ENCODE data around the gene GIPR.

GIPR gene

GRCh38 chr19:45701676-45702075 lies 33.7 kb downstream of the GIPR start:
- POLR2A ChIA-PET (ENCODE audit: low non-redundant PET): no interaction called here
- DNase-seq (ENCODE audit: low spot score): no peak
- peak overlapping the region; percentile 27 for H3K27ac ChIP-seq
- TF ChIP-seq CTCF (conservative IDR thresholded peaks at IDR 0.05; ENCODE audit: low read depth): no peak
- CTCF ChIA-PET: no interaction called here

- ChIA-PET POLR2A (ENCODE audit: low non-redundant PET) (no interaction called here), CTCF (no interaction called here)
- no peak for TF ChIP-seq CTCF (conservative IDR thresholded peaks at IDR 0.05; ENCODE audit: low read depth)
- no peak for DNase-seq (ENCODE audit: low spot score)
- 0 out of 2 replicates have a peak overlapping the region, but pooled peaks have one; percentile 42 for H3K27ac ChIP-seq
Observed at GRCh38 chr19:45705115-45705514, 37.1 kb downstream of the GIPR start.

GRCh38 chr19:45705710-45706415 lies 37.8 kb downstream of the GIPR start:
- ChIA-PET POLR2A (ENCODE audit: low non-redundant PET) (no interaction called here), CTCF (interaction anchor here (3.1 to 3.4 kb wide), 2 partner anchors 12 to 14 kb away, joined by 10 to 11 read pairs; partner anchors contain the start of genes QPCTL and SNRPD2)
- H3K27ac ChIP-seq: peak overlapping the region; percentile 42
- no peak for TF ChIP-seq CTCF (conservative IDR thresholded peaks at IDR 0.05; ENCODE audit: low read depth)
- no peak for DNase-seq (ENCODE audit: low spot score)

GRCh38 chr19:45710356-45711130 lies 42.5 kb downstream of the GIPR start:
- TF ChIP-seq CTCF (conservative IDR thresholded peaks at IDR 0.05; ENCODE audit: low read depth): no peak
- H3K27ac ChIP-seq: no peak overlapping the region
- POLR2A ChIA-PET (ENCODE audit: low non-redundant PET): interaction anchor here (0.6 kb wide), 2 partner anchors 23 to 360 kb away, joined by 4 to 5 read pairs; partner anchors contain the start of gene MEIOSIN
- CTCF ChIA-PET: interaction anchor here (2.9 kb wide), 1 partner anchor 17 kb away, joined by 13 read pairs; no protein-coding TSS in a partner anchor
- no peak for DNase-seq (ENCODE audit: low spot score)

GRCh38 chr19:45711851-45712698 lies 44.1 kb downstream of the GIPR start:
- ChIA-PET CTCF (interaction anchor here (2.9 kb wide), 1 partner anchor 18 kb away, joined by 13 read pairs; no protein-coding TSS in a partner anchor), POLR2A (ENCODE audit: low non-redundant PET) (no interaction called here)
- no peak for DNase-seq (ENCODE audit: low spot score)

More at GRCh38 chr19:45711851-45712698, 44.1 kb downstream of the GIPR start:
- no peak for TF ChIP-seq CTCF (conservative IDR thresholded peaks at IDR 0.05; ENCODE audit: low read depth)
- H3K27ac ChIP-seq: 0 out of 2 replicates have a peak overlapping the region, but pooled peaks have one; percentile 20

Measured in RWPE1 (cell line).